Esophagus muscularis mucosa (tissue), 4 donors: ENCODE results near the gene PRKN.

Experiments used
- CTCF ChIP-seq, 3 experiments: fragments of 200-600 bp in 2 of 3; fragments of 450-650 bp in 1 of 3; sonication (generic) in 2 of 3; IDR thresholded peaks; one replicate each; pipeline ENCODE4 v1.5.1; 2017 to 2019; ENCODE audit warnings: antibody characterized with exemption in 3 of 3, mild to moderate bottlenecking in 2 of 3, moderate library complexity in 1 of 3
- EP300 ChIP-seq: sonication (generic); formaldehyde crosslinking; IDR thresholded peaks from one replicate; pipeline ENCODE4 v1.6.1; 2017; ENCODE audit warnings: antibody characterized with exemption
- POLR2A ChIP-seq: fragments of 450-650 bp; IDR thresholded peaks from one replicate; pipeline ENCODE4 v1.6.1; 2017; ENCODE audit warnings: antibody characterized with exemption, moderate library complexity, mild to moderate bottlenecking, low read depth
- POLR2AphosphoS5 ChIP-seq, 2 donors: sonication (generic); formaldehyde crosslinking; IDR thresholded peaks; one replicate each; pipeline ENCODE4 v1.6.1; 2017; ENCODE audit warnings: antibody characterized with exemption in 2 of 2

GRCh38 chr6:162733489-162733888 is 5.9 kb upstream of the PRKN start:
- TF ChIP-seq CTCF (IDR thresholded peaks at IDR 0.05) (no peak), EP300 (no peak), POLR2AphosphoS5 (IDR thresholded peaks at IDR 0.05) (no peak), POLR2A (no peak)
